GM04504 (cell line): Measurements from ENCODE around the gene ULBP3.
"Not testable (repeated sequence)": the region's sequence is repeated elsewhere in the genome, so short reads cannot be mapped to it uniquely, and the experiment has no call there.

Experiments used
- DNase-seq: peaks from one replicate; pipeline ENCODE4 v3.0.0-alpha.2; 2012; ENCODE audit warnings: low read depth

The ULBP3 gene

GRCh38 chr6:150043096-150043495 lies 25.8 kb downstream of the ULBP3 start:
- no peak for DNase-seq

- DNase-seq = no peak
These were observed 30.5 kb downstream of the ULBP3 start for GRCh38 chr6:150038202-150039062.

GRCh38 chr6:150037526-150038201 lies 31.3 kb downstream of the ULBP3 start:
- no peak for DNase-seq

GRCh38 chr6:150036081-150036480 lies 32.8 kb downstream of the ULBP3 start:
- DNase-seq = no peak

GRCh38 chr6:150033207-150033771 lies 35.6 kb downstream of the ULBP3 start:
- DNase-seq = no peak

- no peak for DNase-seq
These were observed 36.3 kb downstream of the ULBP3 start for GRCh38 chr6:150032598-150032997.

GRCh38 chr6:150030611-150031010 lies 38.3 kb downstream of the ULBP3 start:
- DNase-seq = no peak

GRCh38 chr6:150029749-150030148 lies 39.2 kb downstream of the ULBP3 start:
- no peak for DNase-seq

GRCh38 chr6:150029276-150029675 lies 39.6 kb downstream of the ULBP3 start:
- DNase-seq = no peak

GRCh38 chr6:150028799-150029198 lies 40.1 kb downstream of the ULBP3 start:
- DNase-seq = no peak

GRCh38 chr6:150027806-150028565 lies 40.9 kb downstream of the ULBP3 start:
- no peak for DNase-seq

- no peak for DNase-seq
These were observed 41.7 kb downstream of the ULBP3 start for GRCh38 chr6:150026976-150027805.

GRCh38 chr6:150025201-150025917 lies 43.6 kb downstream of the ULBP3 start, which contains the start of gene RAET1L:
Gene RAET1L, minus strand, starts transcription at chr6:150025532. Its CDS starts 61 bp downstream, at chr6:150025471.
- DNase-seq = peak; percentile 31

GRCh38 chr6:150024646-150025155 lies 44.2 kb downstream of the ULBP3 start:
- no peak for DNase-seq

- not testable (repeated sequence) for DNase-seq
These were observed 44.9 kb downstream of the ULBP3 start for GRCh38 chr6:150024021-150024420.

- not testable (repeated sequence) for DNase-seq
These were observed 47.1 kb downstream of the ULBP3 start for GRCh38 chr6:150021870-150022269.

- no peak for DNase-seq
These were observed 49.9 kb downstream of the ULBP3 start for GRCh38 chr6:150018846-150019580.

- DNase-seq = not testable (repeated sequence)
These were observed 51.8 kb downstream of the ULBP3 start for GRCh38 chr6:150017186-150017521.

GRCh38 chr6:150016324-150017185 lies 52.4 kb downstream of the ULBP3 start:
- DNase-seq = peak; percentile 30
